Astrocyte of the hippocampus (primary cell): ENCODE results near the gene MYMK.

Experiments used
- DNase-seq: peaks from one replicate; pipeline ENCODE4 v3.0.0; 2011; ENCODE audit warnings: low read depth, low spot score

The MYMK gene

GRCh38 chr9:133518706-133519449 lies 5.9 kb downstream of the MYMK start:
- no peak for DNase-seq

- no peak for DNase-seq
Measured at GRCh38 chr9:133518200-133518599, 6.6 kb downstream of the MYMK start.

- no peak for DNase-seq
Measured at GRCh38 chr9:133517711-133518110, 7.0 kb downstream of the MYMK start.

GRCh38 chr9:133516961-133517350 lies 7.8 kb downstream of the MYMK start:
- no peak for DNase-seq

DNA sequence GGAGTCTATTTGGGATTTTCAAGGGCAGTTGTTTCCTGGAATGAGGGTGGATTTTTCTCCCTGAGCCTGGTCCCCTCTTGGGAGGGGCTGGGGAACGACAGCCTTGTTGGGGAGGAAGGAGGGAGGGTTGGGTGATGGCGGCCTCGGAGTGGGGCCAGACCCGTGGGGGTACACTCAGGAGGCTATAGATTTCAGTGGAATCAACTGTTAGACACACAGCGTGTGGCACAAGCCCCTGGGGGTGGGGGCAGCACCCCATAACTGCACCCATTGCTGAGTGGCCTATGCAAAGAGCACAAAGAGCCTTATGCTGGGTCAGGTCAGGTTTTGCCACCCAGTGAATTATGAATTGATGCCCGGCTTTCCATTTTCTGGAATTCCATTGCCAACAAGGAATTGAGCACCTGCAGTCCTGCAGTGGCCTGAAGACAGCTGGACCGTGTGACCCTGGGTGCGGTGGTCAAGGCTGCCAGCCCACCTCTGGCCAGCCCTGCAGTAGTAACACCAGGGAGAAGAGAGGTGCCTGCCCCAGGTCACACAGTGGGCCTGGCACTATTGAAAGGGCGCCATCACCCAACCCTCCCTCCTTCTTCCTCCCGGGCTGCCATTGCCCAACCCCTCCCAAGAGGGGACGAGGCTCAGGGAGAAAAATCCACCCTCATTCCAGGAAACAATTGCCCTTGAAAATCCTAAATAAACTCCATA lies 8.4 kb downstream of the MYMK start:
- DNase-seq, result no peak

- DNase-seq, result no peak
Measured at GRCh38 chr9:133515615-133516255, 9.0 kb downstream of the MYMK start.

GRCh38 chr9:133515240-133515610 lies 9.5 kb downstream of the MYMK start:
- no peak for DNase-seq

DNA sequence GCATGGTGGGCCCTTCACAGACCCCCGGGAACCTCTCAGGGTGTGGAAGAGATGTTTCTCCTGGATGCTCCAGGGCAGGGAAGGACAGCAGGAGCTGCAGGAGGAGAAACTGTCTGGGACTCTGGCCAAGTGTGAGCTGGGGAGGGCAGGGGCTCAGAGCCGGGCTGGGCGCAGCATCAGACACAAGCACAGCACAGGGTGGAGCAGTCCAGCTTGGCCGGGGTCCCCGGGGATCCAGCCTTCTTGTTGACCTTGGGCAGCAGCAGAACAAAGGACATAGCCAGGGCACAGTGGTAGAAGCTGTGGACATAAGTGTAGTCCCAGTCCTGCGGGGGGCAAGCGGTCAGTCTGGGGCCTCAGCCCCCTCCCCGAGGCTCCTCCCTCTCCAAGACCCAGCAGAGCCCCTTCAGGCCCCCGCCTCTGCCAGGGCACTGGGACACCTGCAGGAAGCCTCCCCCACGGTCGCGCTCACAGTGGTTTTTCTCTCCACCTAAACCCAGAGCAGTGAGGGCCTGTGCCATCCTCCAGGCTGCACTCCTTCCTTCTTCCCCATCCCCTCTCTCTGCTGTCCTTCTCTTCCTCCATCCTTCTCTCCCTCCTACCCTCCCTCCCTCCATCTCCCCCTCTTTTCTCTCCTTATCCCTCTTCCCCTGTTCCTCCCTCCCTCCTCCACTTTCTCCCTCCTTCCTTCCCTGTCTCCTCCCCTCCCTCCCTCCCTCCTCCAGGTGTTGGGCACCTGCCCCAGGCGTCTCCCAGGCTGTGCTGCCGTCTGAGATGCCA lies 10.1 kb downstream of the MYMK start:
- DNase-seq, result peak; percentile 44

GRCh38 chr9:133513214-133514100 lies 11.3 kb downstream of the MYMK start:
- no peak for DNase-seq

DNA sequence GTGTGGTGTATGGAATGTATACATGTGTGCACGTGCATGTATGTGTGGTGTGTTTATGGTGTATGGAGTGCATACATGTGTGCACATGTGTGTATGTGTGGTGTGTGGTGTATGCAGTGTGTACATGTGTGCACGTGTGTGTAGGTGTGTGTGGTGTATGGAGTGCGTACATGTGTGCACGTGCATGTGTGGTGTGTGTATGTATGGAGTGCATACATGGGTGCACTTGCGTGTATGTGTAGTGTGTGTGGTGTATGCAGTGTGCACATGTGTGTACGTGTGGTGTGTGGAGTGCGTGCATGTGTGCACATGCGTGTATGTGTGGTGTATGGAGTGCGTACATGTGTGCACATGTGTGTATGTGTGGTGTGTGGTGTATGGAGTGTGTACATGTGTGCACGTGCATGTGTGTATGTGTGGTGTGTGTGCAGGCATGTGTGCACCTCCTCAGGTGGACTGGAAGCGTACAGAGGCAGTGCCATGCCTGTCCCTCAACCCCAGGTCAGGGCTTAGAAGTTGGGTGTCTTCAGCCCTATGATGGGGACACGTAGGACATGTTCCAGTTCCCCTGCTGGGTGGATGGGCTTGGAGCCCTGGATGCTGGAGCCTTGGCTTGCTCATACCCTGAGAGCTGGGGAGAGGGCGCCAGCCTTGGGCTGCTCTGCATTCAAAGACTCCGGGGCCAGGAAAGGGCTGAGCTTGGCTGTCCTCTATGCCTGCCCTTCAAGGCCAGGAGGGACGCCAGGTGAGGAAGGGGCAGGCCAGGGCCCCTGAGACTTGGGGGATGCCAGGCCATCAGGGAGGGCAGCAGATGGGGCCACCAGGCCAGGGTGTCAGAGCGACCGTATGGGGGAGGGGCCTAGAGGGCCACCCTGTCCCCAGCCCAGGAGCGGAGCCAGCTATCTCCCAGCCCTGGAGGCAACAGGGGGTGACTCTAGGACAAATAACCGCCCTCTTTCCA lies 12.2 kb downstream of the MYMK start:
- DNase-seq, result no peak

DNA sequence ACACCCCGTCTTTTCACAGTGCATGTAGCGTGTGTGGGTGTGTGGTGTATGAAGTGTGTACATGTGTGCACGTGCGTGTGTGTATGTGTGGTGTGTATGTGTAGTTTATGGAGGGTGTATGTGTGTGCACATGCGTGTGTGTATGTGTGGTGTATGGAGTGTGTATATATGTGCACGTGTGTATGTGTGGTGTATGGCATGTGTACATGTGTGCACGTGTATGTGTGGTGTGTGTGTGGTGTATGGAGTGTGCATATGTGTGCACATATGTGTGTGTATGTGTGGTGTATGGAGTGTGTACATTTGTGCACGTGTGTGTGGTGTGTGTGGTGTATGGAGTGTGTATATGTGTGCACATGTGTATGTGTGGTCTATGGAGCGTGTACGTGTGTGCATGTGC lies 13.2 kb downstream of the MYMK start:
- no peak for DNase-seq

DNA sequence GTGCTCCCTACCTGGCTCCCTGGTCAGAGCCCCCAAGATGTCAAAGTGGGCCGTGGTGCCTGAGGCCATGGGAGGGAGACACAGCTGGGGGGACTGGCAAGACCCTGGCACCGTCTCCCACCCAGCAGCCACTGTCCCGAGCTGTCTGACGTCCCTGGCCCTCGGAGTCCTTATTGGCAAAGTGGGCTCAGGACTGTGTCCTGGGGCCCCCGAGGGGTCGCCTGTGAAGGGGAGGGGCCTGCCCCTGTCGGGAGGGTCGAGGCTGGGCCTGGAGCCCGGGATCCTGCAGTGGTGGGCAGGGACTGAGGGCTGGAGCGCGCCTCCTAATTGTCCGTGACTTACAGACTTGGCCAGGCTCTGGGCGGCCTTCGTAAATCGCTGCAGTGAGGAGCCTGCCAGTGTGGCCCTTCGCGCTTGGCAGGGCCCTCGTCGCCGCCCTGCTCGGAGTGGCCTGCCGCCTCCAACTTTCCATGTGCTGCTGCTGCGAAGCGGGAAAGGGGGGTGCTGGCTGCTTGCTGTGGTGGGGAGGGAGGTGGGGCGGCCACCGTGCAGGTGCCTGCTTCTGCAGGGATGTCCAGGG lies 13.7 kb downstream of the MYMK start:
- no peak for DNase-seq

GRCh38 chr9:133509179-133510083 lies 15.3 kb downstream of the MYMK start:
- peak; percentile 72 for DNase-seq

DNA sequence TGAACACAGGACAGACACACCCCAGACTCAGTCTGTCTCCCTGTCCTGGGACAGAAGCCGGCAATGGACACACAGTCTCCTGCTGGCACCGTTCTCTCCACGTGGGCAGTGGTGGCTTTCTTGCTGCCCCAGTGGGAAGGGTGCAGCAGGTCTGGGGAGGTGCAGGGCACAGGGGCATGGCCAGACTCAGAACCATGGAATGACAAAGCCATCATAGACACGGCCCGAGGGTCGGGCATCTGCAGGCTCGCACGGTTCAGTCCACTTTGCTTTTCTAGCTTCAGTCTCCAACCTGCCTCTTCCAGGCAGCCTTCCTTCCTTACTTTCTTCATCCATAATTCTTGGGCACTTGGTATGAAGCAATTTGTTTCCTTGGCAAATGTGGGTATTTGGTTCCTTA lies 16.7 kb downstream of the MYMK start:
- no peak for DNase-seq

- no peak for DNase-seq
Measured at GRCh38 chr9:133507246-133507965, 17.4 kb downstream of the MYMK start.

DNA sequence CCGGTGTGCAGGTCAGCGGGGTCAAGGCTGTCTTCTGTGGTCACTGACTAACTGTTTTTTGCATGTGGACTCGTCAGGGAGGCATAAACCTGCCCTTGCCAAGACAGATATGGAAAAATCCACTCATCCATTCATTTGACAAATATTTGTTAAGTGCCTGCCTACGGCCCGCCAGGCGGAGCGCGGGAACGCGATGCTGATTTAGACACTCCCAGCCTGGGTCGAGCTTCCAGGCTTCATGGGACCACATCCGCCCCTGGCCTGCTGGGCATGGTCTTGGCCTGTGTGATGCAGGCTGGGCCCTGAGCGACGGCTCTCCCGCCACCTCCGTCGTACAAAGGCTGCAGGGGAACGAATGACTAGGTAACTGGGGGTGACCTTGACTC lies 18.1 kb downstream of the MYMK start:
- DNase-seq, result peak; percentile 75

DNA sequence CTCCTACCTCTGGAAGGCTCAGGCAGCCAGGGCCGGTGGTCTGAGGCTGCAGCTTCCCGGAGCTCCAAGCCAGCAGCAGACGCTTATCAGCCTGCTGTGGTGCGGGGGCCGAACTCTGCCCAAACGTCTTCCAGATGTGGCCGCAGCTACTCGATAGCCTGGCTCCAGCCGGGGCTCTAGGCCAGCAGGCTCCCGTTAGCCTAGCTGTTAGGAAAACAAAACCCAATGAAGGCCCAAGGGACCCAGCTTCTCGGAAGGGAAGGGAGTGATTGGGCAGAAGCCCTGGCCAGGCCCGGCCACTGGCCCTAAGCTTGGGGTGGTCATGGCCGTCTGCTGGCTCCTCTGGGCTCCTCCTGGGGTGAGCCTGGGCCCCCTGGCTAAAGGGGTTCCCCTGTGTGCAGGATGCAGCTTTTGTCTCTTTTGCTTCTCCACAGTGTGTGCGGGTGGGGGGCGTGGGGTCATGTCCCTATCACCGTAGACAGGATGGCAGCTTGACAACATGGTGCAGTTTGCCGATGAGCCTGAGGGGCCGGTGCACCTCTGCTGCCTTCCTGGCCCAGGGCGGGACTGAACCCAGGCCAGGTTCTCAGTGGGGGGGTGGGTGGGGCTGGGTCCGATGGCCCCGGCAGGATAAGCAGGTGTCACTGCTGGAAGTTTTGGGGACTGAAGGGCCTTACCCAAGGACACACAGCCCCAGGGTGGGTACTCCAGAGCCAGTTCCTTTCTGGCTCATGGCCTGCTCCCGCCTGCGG lies 18.7 kb downstream of the MYMK start:
- no peak for DNase-seq
